Vagina (tissue), 2 donors: Measurements from ENCODE around the gene ITPK1.

Experiments
- POLR2A ChIP-seq, 2 donors: fragments of 450-650 bp; IDR thresholded peaks; one replicate each; pipeline ENCODE4 v1.6.1; 2017; ENCODE audit warnings: antibody characterized with exemption in 2 of 2, mild to moderate bottlenecking in 2 of 2, moderate library complexity in 2 of 2
- POLR2AphosphoS5 ChIP-seq, 2 donors: sonication (generic); formaldehyde crosslinking; IDR thresholded peaks; one replicate each; pipeline ENCODE4 v1.9.0; 2017; ENCODE audit warnings: antibody characterized with exemption in 2 of 2, mild to moderate bottlenecking in 2 of 2, low read depth in 1 of 2; ENCODE audit not compliant: insufficient read depth in 1 of 2
- TF ChIP-seq, protein P1 (sequence below), 3 experiments: fragments of 450-650 bp in 2 of 3; fragments of 200-600 bp in 1 of 3; sonication (generic) in 1 of 3; IDR thresholded peaks; one replicate each; pipeline ENCODE4 v1.5.1; 2017 to 2019; ENCODE audit warnings: antibody characterized with exemption in 3 of 3, mild to moderate bottlenecking in 2 of 3, moderate library complexity in 2 of 3

- TF ChIP-seq, protein P1, sequence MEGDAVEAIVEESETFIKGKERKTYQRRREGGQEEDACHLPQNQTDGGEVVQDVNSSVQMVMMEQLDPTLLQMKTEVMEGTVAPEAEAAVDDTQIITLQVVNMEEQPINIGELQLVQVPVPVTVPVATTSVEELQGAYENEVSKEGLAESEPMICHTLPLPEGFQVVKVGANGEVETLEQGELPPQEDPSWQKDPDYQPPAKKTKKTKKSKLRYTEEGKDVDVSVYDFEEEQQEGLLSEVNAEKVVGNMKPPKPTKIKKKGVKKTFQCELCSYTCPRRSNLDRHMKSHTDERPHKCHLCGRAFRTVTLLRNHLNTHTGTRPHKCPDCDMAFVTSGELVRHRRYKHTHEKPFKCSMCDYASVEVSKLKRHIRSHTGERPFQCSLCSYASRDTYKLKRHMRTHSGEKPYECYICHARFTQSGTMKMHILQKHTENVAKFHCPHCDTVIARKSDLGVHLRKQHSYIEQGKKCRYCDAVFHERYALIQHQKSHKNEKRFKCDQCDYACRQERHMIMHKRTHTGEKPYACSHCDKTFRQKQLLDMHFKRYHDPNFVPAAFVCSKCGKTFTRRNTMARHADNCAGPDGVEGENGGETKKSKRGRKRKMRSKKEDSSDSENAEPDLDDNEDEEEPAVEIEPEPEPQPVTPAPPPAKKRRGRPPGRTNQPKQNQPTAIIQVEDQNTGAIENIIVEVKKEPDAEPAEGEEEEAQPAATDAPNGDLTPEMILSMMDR (IDR thresholded peaks at IDR 0.05) = no peak
- TF ChIP-seq POLR2A (IDR thresholded peaks at IDR 0.05) (no peak), POLR2AphosphoS5 (IDR thresholded peaks at IDR 0.05; ENCODE audit: insufficient read depth in 1 of 2, low read depth in 1 of 2) (no peak)
Measured at GRCh38 chr14:93034671-93034994, 81.1 kb downstream of the ITPK1 start.
